HepG2 (cell line): ENCODE measurements around the gene FURIN. TPM values are rescaled to one million over a fixed set of nuclear protein-coding genes. Genes with fewer than 3 reads are reported as not detected.
A peak's percentile ranks its signal among the peaks of the same experiment; 100 is the strongest.

ENCODE experiments used
- CERS6 ChIP-seq: sonication (generic); formaldehyde crosslinking; IDR thresholded peaks from 2 replicates; pipeline ENCODE4 v1.5.0; 2020; ENCODE audit warnings: missing genetic modification reagents
- ELK4 ChIP-seq: sonication (generic); formaldehyde crosslinking; IDR thresholded peaks from 2 replicates; pipeline ENCODE4 v1.9.0; 2021; ENCODE audit warnings: missing genetic modification reagents, borderline replicate concordance
- GPBP1L1 ChIP-seq: sonication (generic); formaldehyde crosslinking; IDR thresholded peaks from 2 replicates; pipeline ENCODE4 v1.5.0; 2020; ENCODE audit warnings: mild to moderate bottlenecking, missing genetic modification reagents
- HIC2 ChIP-seq: sonication (generic); formaldehyde crosslinking; IDR thresholded peaks from 2 replicates; pipeline ENCODE4 v1.9.0; 2022; ENCODE audit warnings: low read depth, missing genetic modification reagents
- HMGXB3 ChIP-seq: sonication (generic); formaldehyde crosslinking; IDR thresholded peaks from 2 replicates; pipeline ENCODE4 v1.4.0; 2020; ENCODE audit warnings: missing genetic modification reagents, borderline replicate concordance
- KAT2B ChIP-seq: fragments of 150-350 bp; IDR thresholded peaks from 2 replicates; pipeline ENCODE4 v1.6.1; 2014; ENCODE audit warnings: low read depth, low read length, borderline replicate concordance
- NPAS2 ChIP-seq: sonication (generic); formaldehyde crosslinking; IDR thresholded peaks from 2 replicates; pipeline ENCODE4 v1.8.0; 2022; ENCODE audit warnings: mild to moderate bottlenecking, missing genetic modification reagents, borderline replicate concordance
- NR2F2 ChIP-seq: IDR thresholded peaks from 2 replicates; pipeline ENCODE4 v1.6.1; 2012; ENCODE audit warnings: low read depth, inconsistent platforms, borderline replicate concordance
- NRL ChIP-seq: sonication (generic); formaldehyde crosslinking; IDR thresholded peaks from 2 replicates; pipeline ENCODE4 v1.5.0; 2020; ENCODE audit warnings: missing genetic modification reagents, mild to moderate bottlenecking, moderate library complexity, borderline replicate concordance
- PRDM4 ChIP-seq: sonication (generic); formaldehyde crosslinking; IDR thresholded peaks from 2 replicates; pipeline ENCODE4 v1.9.0; 2021; ENCODE audit warnings: missing genetic modification reagents, borderline replicate concordance
- ZBTB1 ChIP-seq: sonication (generic); formaldehyde crosslinking; IDR thresholded peaks from 2 replicates; pipeline ENCODE4 v1.4.0; 2020; ENCODE audit warnings: missing genetic modification reagents, borderline replicate concordance
- ZFP41 ChIP-seq: sonication (generic); formaldehyde crosslinking; IDR thresholded peaks from 2 replicates; pipeline ENCODE4 v1.4.0; 2020; ENCODE audit warnings: mild to moderate bottlenecking, missing genetic modification reagents, borderline replicate concordance
- ZNF496 ChIP-seq: sonication (generic); formaldehyde crosslinking; IDR thresholded peaks from 2 replicates; pipeline ENCODE4 v1.8.1; 2023; ENCODE audit warnings: mild to moderate bottlenecking, moderate library complexity, missing genetic modification reagents; ENCODE audit not compliant: insufficient replicate concordance
- ZNF761 ChIP-seq: sonication (generic); formaldehyde crosslinking; conservative IDR thresholded peaks from 2 replicates; pipeline ENCODE4 v1.4.0; 2020; ENCODE audit warnings: mild to moderate bottlenecking, missing genetic modification reagents
- polyA plus RNA-seq, 8 experiments: library from polyadenylated mRNA; depleted of rRNA in 3 of 8; stranded (reverse) in 7 of 8; unstranded in 1 of 8; fragments of >200 nt; fragmentation: Illumina TruSeq in 4 of 8; extraction: Trizol in 4 of 8; gene quantifications; 2 replicates each; pipeline versions ENCODE4 v1.2.1 to v1.2.3, GENCODE V29; 2011 to 2016; ENCODE audit warnings: low read depth in 4 of 8, missing spikeins in 1 of 8, mixed read lengths in 1 of 8; ENCODE audit not compliant: insufficient read depth in 1 of 8
- total RNA-seq, 5 experiments: library from RNA; depleted of rRNA; stranded (reverse); fragments of >200 nt; fragmentation: Illumina TruSeq; extraction: Trizol; gene quantifications; 2 replicates each; pipeline ENCODE4 v1.2.3, GENCODE V29; 2016; ENCODE audit warnings: low read depth in 1 of 5

The FURIN gene
- total and polyA plus RNA-seq, 2 of the 13 experiments (the other 11 are each of a cell fraction or from before 2014, with no cell fraction given): 15.2 to 17.4 TPM

- TF ChIP-seq ZFP41 (CRISPR knock-in tag): no peak
- no peak for TF ChIP-seq ELK4 (CRISPR knock-in tag)
- TF ChIP-seq CERS6: no peak
- no peak for TF ChIP-seq GPBP1L1 (CRISPR knock-in tag)
- TF ChIP-seq ZNF761 (CRISPR knock-in tag): peak; percentile 91
- TF ChIP-seq HIC2: peak; percentile 98
- TF ChIP-seq ZBTB1: no peak
- TF ChIP-seq KAT2B: no peak
- TF ChIP-seq ZNF496: no peak
- TF ChIP-seq HMGXB3: peak; percentile 72; the same call in 1 of the 2 replicates
- peak; percentile 94; the same call in 1 of the 2 replicates for TF ChIP-seq NRL
- peak; percentile 98 for TF ChIP-seq NR2F2
- TF ChIP-seq PRDM4 (CRISPR knock-in tag): no peak
- TF ChIP-seq NPAS2 (CRISPR knock-in tag): no peak
Observed at GRCh38 chr15:90873998-90874605, 5.7 kb downstream of the FURIN start (continued).
